ENCODE data around the gene KLF12.

Gene KLF12

GRCh38 chr13:74138241-74138640, 4.0 kb upstream of the KLF12 start:
- no peak for TF ChIP-seq CTCF (IDR thresholded peaks at IDR 0.05; ENCODE audit: control insufficient read depth, insufficient read depth, low read depth, low read length, missing control alignments)
- DNase-seq (ENCODE audit: low read depth) = no peak
- no peak overlapping the region for H3K4me3 ChIP-seq (ENCODE audit: control insufficient read depth, low read depth, low read length)

GRCh38 chr13:74136084-74136658, 2.0 kb upstream of the KLF12 start:
- H3K4me3 ChIP-seq (ENCODE audit: control insufficient read depth, low read depth, low read length) = peak overlapping the region; percentile 82
- TF ChIP-seq CTCF (IDR thresholded peaks at IDR 0.05; ENCODE audit: control insufficient read depth, insufficient read depth, low read depth, low read length, missing control alignments) = no peak
- DNase-seq (ENCODE audit: low read depth) = no peak

GRCh38 chr13:74135326-74136083, 1.3 kb upstream of the KLF12 start:
- no peak for TF ChIP-seq CTCF (IDR thresholded peaks at IDR 0.05; ENCODE audit: control insufficient read depth, insufficient read depth, low read depth, low read length, missing control alignments)
- H3K4me3 ChIP-seq (ENCODE audit: control insufficient read depth, low read depth, low read length) = peak overlapping the region; percentile 82
- no peak for DNase-seq (ENCODE audit: low read depth)

GRCh38 chr13:74134777-74135325, 647 bp upstream of the KLF12 start:
- no peak for TF ChIP-seq CTCF (IDR thresholded peaks at IDR 0.05; ENCODE audit: control insufficient read depth, insufficient read depth, low read depth, low read length, missing control alignments)
- no peak for DNase-seq (ENCODE audit: low read depth)

GRCh38 chr13:74133657-74134201, 475 bp downstream of the KLF12 start:
- no peak for TF ChIP-seq CTCF (IDR thresholded peaks at IDR 0.05; ENCODE audit: control insufficient read depth, insufficient read depth, low read depth, low read length, missing control alignments)
- peak; percentile 86 for DNase-seq (ENCODE audit: low read depth)
- H3K4me3 ChIP-seq (ENCODE audit: control insufficient read depth, low read depth, low read length) = peak overlapping the region; percentile 82

More at GRCh38 chr13:74134777-74135325, 647 bp upstream of the KLF12 start:
- H3K4me3 ChIP-seq (ENCODE audit: control insufficient read depth, low read depth, low read length) = peak overlapping the region; percentile 82

- no peak for DNase-seq (ENCODE audit: low read depth)
- TF ChIP-seq CTCF (IDR thresholded peaks at IDR 0.05; ENCODE audit: control insufficient read depth, insufficient read depth, low read depth, low read length, missing control alignments) = no peak
- H3K4me3 ChIP-seq (ENCODE audit: control insufficient read depth, low read depth, low read length) = peak overlapping the region; percentile 82
Measured at GRCh38 chr13:74132776-74133656, 1.2 kb downstream of the KLF12 start.
